NCI-H2227 (cell line): ENCODE measurements around the gene ATOX1.
A peak's percentile ranks its signal among the peaks of the same experiment; 100 is the strongest.
"Not testable (repeated sequence)": the region's sequence is repeated elsewhere in the genome, so short reads cannot be mapped to it uniquely, and the experiment has no call there.

Experiments used
- DNase-seq: peaks from one replicate; lab custom pipeline; 2025; ENCODE audit not compliant: unreplicated experiment; lab: John Stamatoyannopoulos, UW

The ATOX1 gene, protein sequence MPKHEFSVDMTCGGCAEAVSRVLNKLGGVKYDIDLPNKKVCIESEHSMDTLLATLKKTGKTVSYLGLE

DNA sequence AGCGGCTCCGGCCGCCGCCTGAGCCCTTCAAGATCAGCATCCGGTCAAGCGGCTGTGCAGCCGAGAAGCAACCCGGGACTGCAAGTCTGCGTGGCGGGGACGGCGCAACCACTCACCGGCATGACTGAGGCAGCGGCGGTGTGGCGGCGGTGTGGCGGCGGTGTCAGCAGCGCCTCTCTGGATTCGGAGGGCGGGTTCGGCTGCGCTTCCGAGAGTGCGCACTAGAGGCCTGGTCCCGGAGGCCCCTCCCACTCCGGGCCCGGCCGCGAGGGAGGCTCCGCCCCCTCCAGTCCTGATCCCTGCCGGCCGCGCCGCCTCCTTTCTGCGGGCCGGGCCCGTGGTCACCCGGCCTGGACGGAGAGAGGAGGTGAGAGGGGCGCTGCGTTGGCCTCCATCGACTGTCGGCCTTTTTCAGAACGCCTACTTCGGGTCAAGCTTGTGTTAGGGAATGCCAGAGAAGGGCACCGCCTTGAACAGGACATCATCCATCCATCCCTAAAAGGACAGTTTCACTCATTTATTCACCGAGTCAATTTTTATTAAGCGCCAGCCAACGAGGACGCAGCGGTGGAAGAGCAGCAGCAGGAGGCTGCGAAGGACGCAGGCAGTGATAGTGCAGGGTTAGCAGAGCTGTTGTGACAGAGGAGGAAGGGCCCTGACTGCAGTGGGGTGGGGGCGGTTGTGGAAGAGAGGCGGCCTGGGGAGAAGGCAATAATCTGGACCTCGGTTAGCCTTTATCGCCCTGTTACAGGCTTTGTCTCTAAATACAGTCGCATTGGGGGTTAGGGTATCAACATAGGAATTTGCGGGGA lies at the start of gene ATOX1:
ATOX1 (minus strand) TSS at position 202 of the 812 bp plus-strand sequence; CDS start at position 122, 80 bp downstream.
- peak; percentile 90 for DNase-seq

DNA sequence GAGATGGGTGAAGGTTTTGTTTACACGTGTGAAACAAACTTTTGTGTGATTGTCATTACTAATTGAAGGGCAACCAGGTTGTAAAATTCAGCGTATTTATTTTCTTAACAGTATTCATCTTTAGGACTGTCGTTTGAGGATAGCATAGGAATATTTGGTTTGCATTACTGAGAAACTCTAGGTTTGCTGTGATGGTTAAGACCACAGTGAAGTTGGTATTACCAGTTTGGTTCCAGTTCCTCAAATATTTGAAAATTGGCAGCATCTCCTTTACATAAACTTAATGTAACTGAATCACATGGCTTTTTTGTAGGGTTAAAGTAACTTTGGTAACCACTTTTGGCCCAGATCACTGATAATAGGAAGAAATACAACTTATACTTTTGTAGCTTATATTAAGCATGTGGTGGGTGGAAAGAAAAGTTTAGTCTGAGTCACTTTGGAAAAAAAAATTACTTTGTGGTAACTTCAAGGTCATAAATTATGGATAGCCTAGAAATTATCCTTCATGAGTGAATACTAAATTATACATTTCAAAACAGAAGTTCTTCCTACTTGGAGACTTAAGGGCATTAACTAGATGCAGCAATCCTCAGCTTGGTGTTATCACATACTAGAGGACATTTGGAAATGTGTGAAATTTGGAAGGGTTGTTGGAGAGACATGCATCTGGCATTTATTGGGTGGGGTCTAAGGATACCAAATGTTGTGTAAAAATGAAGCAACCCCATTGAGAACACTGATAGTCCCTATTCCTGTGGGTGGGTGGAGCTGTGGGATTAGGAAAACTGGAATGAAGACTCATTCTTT lies 47.2 kb upstream of the ATOX1 start:
- no peak for DNase-seq

DNA sequence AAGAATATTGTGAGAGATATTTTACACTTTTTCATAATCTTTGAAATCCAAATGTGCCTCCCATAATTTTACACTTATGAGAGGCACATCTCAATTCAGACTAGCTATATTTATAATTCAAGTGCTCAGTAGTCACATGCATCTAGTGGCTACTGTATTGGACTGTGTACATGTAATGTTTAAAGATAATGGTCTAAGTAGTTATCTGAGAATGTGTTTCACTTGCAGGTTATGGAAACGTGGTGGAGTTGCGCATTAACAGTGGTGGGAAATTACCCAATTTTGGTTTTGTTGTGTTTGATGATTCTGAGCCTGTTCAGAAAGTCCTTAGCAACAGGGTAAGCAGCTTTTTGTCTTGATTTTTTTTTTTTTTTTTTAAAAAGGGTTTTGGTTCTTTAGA lies 42.1 kb upstream of the ATOX1 start:
- no peak for DNase-seq

DNA sequence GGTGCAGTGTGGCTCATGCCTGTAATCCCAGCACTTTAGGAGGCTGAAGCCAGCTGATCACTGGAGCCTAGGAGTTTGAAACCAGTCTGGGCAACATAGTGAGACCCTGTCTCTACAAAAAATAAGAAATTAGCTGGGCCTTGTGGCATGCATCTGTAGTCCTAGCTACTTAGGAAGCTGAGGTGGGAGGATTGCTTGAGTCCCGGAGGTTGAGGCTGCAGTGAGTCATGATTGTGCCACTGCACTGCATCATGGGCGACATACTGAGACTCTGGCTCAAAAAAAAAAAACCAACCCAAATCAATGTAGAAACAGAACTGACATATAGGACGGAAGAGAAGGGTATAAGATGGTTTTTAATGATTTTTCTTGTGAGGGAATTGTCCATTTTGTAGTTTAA lies 41.0 kb upstream of the ATOX1 start:
- DNase-seq = no peak

DNA sequence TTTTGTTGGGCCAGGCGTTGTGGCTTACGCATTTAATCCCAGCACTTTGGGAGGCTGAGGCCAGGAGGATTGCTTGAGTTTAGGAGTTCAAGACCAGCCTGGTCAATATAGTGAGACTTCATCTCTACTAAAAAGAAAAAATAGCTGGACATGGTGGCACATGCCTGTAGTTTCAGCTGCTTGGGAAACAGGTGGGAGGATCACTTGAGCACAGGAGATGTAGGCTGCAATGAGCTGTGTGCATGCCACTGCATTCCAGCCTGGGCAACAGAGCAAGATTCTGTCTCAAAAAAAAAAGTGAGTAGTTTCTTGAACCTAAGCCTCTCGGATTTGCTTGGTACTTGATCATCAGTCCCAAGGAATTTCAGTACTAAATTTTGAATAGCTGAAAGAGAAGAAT lies 40.2 kb upstream of the ATOX1 start:
- DNase-seq = no peak

DNA sequence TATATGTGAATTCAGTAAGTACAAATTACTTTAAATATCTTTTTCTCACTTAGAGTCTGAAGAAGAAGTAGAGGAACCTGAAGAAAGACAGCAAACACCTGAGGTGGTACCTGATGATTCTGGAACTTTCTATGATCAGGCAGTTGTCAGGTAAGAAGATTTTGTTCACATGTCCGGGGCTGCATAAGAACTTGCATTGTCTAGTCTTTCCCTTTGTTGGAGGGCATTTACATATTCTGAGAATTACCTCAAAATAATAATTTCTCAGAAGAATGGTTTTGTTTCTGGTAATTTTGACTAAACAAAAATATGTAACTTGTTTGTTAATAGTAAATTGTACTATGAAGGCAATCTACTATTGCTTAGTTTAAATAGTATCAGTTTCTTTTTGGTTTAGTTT lies 37.0 kb upstream of the ATOX1 start:
- no peak for DNase-seq

DNA sequence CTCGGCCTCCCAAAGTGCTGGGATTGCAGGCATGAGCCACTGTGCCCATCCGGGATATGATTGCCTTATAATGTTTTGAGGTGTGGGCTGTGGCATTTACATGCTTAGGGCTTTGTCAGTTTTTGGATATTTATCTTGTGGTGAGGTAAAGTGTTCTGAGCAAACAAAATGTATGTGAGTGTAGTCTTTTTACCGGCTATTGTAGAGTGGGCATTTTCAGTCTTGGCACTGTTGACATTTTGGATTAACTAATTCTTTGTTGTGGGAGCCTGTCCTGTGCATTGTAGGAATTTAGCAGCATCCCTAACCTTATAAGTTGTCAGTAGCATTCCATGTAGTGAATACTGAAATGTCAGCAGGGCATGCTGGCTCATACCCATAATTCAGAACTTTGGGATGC lies 34.9 kb upstream of the ATOX1 start:
- no peak for DNase-seq

DNA sequence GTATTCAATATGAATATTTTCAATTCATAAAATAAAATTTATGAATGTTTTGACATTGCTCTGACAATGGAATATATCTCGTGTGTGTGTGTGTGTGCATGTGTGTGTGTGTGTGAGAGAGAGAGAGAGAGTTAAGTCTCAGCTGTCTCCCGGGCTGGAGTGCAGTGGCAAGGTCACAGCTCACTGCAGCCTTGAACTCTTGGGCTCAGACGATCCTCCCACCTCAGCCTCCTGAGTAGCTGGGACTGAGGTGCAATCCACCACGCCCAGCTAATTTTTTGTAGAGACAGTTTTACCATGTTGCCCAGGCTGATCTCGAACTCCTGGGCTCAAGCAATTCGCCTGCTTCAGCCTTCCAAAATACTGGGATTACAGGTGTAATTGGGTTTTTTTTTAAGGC lies 29.4 kb upstream of the ATOX1 start:
- DNase-seq = no peak

DNA sequence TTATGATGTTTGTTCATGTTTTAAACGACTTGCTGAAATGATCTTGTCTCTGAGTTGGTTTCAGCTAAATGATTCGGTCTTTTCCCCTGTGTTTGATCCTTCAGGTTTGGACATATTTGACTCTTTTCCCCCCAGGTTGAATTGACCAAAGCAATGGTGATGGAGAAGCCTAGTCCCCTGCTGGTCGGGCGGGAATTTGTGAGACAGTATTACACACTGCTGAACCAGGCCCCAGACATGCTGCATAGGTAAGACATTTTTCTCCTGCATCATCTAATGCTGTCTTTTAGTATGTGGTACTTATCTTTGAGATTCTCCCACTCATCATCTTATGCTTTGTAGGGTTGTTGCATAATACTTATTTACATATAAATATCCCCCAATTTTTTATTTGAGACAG lies 28.0 kb upstream of the ATOX1 start:
- DNase-seq = no peak

DNA sequence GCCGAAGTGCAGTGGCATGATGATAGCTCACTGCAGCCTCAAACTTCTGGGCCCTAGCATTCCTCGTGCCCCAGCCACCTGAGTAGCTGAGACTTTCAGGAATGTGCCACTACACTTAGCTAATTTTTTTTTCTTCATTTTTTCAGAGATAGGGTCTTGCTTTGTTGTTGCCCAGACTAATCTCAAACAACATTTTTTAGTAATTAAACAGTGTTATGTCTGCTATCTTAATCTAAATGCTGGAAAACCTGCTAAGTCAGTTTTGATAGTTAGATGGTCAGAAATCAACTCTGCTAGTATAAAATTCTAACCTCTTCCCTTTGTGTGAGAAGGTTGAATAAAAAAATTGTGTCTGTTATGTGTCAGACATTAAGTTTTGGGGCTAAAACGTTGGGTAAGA lies 25.7 kb upstream of the ATOX1 start:
- no peak for DNase-seq

DNA sequence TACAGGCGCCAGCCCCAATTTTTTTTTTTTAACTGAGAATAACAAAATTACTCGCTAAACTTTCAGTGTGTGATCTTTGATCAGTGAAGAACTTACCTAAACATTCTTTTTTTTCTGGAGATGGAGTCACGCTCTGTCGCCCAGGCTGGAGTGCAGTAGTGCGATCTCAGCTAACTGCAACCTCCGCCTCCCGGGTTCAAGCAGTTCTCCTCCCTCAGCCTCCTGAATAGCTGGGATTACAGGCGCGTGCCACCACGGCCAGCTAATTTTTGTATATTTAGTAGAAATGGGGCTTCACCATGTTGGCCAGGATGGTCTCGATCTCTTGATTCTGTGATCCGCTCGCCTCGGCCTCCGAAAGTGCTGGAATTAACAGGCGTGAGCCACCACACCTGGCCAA lies 25.2 kb upstream of the ATOX1 start:
- DNase-seq = not testable (repeated sequence)

DNA sequence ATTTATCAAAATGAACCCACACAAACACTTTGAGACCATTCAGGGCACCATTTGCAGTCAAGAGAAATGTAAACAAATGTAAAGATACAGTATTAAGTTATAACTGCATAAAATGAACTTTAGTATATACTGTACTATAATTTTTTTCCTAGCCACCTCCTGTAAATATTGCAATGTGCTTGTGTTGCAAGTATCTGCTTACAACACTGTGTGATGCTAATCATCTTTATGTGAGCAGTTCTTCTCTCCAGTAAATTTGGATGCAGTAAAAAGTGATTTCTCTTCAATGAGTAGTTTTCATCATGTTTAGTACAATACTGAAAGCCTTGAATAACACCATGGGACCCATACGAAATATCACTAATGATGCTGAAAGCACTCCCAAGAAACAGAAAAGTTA lies 22.8 kb upstream of the ATOX1 start:
- DNase-seq = no peak

DNA sequence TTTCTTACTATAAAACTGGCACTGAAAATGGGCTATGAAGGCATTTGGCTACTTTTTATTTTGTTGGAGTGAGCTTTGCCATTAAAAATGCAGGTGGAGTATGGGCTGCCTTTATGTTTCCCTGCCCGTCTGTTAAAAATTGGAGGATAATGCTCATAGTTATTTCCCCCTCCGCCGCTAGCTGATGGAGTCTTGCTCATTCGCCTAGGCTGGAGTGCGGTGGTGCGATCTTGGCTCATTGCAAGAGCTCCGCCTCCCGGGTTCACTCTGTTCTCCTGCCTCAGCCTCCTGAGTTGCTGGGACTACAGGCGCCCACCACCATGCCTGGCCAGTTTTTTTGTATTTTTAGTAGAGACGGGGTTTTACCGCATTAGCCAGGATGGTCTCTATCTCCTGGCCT lies 21.9 kb upstream of the ATOX1 start:
- no peak for DNase-seq

DNA sequence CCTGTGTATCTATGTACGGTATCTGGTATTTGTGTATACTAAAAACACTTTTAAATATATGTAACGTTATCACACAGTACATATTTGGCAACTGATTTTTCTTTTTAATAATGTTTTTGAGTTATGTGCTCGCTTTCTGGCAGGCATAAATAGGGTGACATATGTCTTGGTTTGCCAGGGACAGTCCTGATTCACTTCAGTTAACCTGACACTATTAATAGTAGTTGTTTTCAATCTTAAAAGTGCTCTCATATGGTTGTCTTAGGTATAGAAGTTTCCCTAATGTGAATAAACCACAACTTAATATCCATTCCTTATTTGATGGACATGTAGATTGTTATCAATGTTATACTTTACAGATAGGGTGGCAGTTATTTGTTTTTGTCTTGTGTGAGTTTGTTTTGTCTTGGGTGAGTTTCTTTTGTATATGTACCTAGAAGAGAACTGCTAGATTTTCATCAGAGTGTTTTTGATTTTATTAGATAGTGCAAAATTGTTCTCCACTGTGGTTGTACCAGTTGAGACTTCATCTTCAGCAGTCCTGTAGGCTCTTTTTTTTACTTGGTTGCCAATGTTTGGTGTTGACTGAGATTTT lies 21.2 kb upstream of the ATOX1 start:
- no peak for DNase-seq

DNA sequence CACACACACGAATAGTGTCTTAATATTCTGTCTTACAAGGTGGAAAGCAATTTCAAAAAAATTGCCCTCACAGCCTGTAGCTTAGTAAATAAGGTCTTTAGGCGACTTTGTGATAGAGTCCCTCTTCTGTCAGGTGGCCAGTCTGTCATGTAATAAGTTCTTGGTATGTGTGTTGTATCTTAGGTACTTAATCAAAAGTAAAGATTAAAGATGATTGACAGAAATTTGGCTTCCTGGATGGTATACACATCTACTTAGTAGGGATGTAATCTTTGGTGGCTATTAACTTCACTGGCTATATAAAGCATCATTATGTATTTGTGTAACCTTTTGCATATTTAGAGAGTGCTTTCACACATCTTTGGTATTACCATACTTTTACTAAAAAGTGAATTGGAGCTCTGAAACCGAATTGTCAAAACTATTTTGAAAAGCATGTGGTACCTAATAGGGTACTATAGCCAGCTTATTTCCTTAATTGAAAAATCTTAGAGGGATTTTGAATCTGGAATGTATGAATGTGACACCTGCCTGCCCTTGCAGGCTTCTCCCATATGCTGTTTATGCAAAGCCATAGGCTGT lies 16.7 kb upstream of the ATOX1 start:
- no peak for DNase-seq

DNA sequence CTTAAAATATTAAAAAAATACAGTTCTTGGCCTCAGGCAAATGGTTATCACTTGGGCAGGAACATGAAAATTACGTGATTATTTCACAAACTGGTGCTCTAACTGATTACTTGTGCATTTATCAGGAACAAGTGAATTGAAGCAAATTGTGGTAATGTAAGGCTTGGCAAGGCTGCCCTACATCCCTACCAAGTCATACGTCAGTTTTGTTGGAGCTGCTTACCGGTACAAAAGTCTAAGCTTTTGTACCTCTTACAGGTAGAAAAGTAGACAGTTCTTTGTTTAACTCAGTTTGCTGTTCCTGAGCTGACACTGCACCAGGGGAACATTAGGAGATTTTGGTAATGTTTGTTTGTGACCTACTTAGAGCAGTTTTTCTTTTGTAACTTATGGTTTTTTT lies 15.5 kb upstream of the ATOX1 start:
- no peak for DNase-seq

DNA sequence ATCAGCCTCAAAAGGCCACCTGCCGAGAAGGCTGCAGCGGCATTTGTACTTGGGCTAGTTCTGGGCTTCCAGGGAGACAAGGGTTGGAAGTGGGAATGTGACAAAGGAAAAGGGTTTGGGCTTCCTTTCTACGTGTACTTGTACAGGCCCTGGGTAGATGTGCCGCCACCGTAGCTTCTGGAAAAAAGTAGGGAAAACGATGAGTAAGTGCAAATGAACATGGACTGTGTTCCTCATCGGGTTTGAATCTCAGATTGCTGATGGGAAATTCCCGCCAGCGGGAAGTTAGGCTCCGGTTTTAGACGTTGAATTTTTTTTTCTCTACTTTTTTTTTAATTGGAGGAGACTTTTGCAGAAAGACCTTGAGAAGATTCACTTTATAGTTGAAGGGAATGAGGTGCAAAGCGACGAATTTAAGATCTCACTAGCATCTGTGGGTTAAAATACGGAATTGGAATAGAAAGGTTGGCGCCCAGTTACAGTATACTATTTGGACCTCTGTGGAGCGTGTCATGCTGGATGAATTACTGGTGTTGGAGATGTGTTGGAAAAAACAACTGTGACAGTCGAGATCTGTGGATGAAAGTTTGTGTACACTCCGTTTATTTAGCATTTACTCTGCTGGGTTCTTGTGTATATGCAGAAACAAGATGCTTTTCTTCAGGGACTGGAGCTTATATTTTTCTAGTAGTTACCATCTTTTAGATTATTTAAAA lies 14.6 kb upstream of the ATOX1 start:
- peak; percentile 48 for DNase-seq

DNA sequence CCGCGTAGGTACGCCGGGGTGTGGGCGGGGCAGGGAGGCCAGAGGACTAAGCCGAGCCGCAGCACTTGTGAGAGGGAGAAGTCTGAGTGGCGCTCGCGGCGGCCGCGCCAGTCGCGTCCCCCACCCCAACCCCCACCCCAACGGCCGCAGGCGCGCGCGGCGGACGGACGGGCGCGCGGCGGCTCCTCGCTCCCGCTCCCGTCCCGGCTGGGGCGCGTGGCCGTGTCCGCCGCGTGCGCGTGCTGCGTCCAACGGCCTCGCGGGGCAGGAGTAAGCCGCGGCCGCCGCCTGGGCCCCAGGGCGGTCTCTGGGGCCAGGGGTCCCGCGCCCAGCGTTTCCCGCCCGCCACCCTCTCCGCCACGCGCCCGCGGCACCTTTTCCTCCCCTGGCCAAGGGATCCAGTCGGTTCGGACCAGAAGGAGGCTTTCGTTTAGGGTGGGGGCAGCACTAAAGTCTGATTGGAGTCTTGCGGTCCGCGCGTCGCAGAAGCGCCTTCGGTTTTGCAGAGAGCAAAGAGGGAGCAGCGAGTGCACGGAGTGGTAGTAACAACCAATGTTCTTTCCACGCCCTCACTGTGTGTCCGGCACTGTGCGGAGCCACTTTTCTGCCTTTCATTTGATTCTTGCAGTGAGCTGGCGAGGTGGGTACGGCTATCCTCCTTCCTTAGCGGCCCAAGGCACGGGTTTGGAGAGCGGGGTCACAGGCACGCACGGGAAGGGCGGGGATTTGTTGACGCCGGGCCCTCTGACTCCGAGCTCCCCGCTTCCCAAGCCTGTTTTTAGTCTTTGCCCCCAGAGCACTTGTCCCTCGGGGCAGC lies 13.8 kb upstream of the ATOX1 start:
- DNase-seq = peak; percentile 87

DNA sequence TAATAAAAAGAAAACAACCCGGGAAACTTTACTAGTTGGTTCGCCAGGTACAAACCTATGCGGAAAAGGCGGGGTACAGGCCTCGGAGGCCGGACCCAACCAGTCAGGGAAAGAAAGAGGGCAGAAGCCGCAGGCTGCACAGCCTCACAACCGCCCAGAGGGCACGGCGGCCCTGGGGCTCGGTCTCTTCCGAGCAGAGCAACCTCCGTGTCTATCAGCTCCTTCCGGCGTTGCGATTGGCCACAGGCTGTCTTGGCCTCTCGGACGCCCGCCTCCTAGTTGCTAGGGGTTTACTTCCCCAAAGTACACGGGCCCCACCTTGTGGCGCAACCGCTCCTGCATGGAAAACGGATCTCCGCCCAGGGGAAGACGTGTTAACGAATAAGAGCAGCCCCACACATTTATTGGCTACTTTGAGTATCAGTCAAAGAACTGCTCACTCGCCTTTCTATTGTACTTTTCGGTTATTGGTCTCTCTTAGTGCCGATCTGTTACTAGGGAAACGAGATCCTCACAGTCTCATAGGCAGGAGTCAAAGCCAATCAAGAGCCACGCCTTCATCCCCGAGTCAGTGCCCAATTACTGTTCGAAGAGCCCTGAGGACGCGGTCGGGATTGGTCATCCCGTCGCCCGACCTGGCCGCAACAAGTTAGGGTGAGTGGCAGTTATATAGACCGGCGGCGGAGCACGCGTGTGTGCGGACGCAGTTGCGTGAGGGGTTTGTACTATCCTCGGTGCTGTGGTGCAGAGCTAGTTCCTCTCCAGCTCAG lies 13.0 kb upstream of the ATOX1 start, which contains the start of gene G3BP1:
G3BP1 (plus strand) TSS at position 696 of the 770 bp plus-strand sequence. CDS start 14,667 bp downstream, outside the sequence.
- DNase-seq = peak; percentile 100
